Muscle layer of duodenum (tissue), 2 donors: ENCODE results near the gene ALDH5A1.

Source experiments
- H3K27ac ChIP-seq: one replicate; pipeline ENCODE4 v1.7.0; 2013; ENCODE audit warnings: mild to moderate bottlenecking, low read length
- H3K27me3 ChIP-seq: one replicate; pipeline ENCODE4 v1.7.0; 2013; ENCODE audit warnings: low read depth, mild to moderate bottlenecking, control low read depth, low read length
- H3K36me3 ChIP-seq, 2 donors: one replicate each; pipeline ENCODE4 v1.7.0; 2013; ENCODE audit warnings: low read length in 2 of 2, control low read depth in 1 of 2, mild to moderate bottlenecking in 1 of 2; ENCODE audit not compliant: insufficient read depth in 2 of 2, control insufficient read depth in 1 of 2
- H3K4me1 ChIP-seq, 2 donors: one replicate each; pipeline ENCODE4 v1.7.0; 2013; ENCODE audit warnings: low read length in 2 of 2, mild to moderate bottlenecking in 2 of 2, control low read depth in 1 of 2, moderate library complexity in 1 of 2; ENCODE audit not compliant: insufficient read depth in 2 of 2, control insufficient read depth in 1 of 2
- H3K4me3 ChIP-seq, 2 donors: one replicate each; pipeline ENCODE4 v1.7.0; 2013; ENCODE audit warnings: low read length in 2 of 2, low read depth in 1 of 2, mild to moderate bottlenecking in 1 of 2
- H3K9me3 ChIP-seq, 2 donors: one replicate each; pipeline ENCODE4 v1.7.0; 2013; ENCODE audit warnings: low read length in 2 of 2, control low read depth in 1 of 2, mild to moderate bottlenecking in 1 of 2; ENCODE audit not compliant: control insufficient read depth in 1 of 2
- donor health status: healthy.

The ALDH5A1 gene

GRCh38 chr6:24535210-24535609 is 40.4 kb downstream of the ALDH5A1 start:
- no peak overlapping the region for H3K4me3 ChIP-seq
- H3K27me3 ChIP-seq: no peaks in the 10 kb centered on the region
- H3K4me1 ChIP-seq: no peaks in the 10 kb centered on the region
- H3K36me3 ChIP-seq: peaks cover 3 to 54% of the 10 kb centered on the region in 2 donors
- H3K27ac ChIP-seq: no peak overlapping the region
- H3K9me3 ChIP-seq: no peaks in the 10 kb centered on the region

DNA sequence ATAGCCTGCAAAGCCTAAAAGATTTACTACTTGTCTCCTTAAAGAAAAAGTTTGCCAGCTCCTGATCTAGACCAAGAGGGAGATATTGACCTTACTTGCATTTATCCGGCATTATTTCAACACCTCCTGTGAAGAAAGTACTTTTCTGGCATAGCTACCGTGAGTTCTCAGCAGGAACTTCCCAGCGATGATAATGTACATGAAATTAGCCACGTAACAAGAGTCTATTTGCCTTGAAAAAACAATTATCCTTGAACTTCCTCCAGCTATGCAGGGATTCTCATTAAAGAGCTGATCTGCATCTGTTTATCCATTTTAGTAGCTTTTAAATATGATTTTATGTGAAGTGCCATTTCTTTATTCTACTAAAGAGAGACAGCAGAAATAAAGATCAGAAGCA is 41.7 kb downstream of the ALDH5A1 start:
- Histone ChIP-seq H3K4me1 (no peaks in the 10 kb centered on the region), H3K27me3 (no peaks in the 10 kb centered on the region), H3K4me3 (no peak overlapping the region), H3K9me3 (no peaks in the 10 kb centered on the region), H3K27ac (no peak overlapping the region), H3K36me3 (peaks cover 3 to 46% of the 10 kb centered on the region in 2 donors)

DNA sequence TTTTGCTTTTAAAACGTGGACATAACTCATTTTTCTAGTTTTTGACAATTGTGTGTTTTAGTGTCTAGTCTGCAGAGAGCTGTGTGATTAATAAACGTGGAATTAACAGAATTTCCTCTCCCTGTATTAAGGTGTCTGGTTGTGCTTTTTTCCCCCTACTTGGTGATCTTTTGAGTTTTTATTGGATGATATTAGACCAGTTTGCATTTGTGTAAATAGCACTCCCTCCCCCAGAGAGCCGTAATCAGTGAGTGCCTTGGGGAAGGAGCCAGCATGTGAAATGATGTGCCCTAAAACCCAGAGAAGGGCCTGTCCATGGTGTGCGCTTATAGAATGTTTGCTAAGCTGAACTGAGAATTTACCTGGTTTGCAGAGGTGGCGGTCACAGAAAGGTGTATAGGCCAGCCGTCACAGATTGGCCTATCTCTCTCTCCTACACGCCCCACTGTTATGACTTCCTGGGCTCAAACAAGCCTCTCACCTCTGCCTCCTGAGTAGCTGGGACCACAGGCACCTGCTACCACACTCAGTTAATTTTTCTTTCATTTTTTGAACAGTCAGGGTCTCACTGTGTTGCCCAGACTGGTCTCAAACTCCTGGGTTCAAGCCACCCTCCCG is 42.4 kb downstream of the ALDH5A1 start:
- Histone ChIP-seq H3K27me3 (no peaks in the 10 kb centered on the region), H3K27ac (no peak overlapping the region), H3K4me1 (no peaks in the 10 kb centered on the region), H3K36me3 (peaks cover under 1 to 42% of the 10 kb centered on the region in 2 donors), H3K4me3 (no peak overlapping the region), H3K9me3 (no peaks in the 10 kb centered on the region)

DNA sequence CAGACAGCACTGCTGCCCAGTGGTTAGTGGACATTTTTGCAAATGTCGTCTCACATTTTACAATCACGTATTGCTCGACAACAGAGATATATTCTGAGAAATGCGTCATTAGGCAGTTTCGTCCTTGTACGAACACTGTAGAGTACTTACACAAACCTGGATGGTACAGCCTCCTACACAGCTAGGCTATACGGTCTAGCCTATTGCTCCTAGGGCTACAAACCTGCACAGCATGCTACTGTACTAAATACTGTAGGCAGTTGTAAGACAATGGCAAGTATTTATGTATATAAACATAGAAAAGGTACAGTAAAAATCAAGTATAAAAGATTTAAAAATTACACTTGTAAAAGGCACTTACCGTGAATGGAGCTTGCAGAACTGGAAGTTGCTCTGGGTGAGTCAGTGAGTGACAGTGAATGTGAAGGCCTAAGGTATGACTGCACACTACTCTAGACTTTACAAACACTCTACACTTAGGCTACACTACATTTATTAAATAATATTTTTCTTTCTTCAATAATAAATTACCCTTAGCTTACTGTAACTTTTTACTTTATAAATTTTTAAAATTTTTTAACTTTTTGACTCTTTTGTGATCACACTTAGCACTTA is 43.1 kb downstream of the ALDH5A1 start:
- Histone ChIP-seq H3K27me3 (no peaks in the 10 kb centered on the region), H3K27ac (no peak overlapping the region), H3K4me1 (no peaks in the 10 kb centered on the region), H3K4me3 (no peak overlapping the region), H3K36me3 (peaks cover 0 to 35% of the 10 kb centered on the region in 2 donors), H3K9me3 (no peaks in the 10 kb centered on the region)

DNA sequence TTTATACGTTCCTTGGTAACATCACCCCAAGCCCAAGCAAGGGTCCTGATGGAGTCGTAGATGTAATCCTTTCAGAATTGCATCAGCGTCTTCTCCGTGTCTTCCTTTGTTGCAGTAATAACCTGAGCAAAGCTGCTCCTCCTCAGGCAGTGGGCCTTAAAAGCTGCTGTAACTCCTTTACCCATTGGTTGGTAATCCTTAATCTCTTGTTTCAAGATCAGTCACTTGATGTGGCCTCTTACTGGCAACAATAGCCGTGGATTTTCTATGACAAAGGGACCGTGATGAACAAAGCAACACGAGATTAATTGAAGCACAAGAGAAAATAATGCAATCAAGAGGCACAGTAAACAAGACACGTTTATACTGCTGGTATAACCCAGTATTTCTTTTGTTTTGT is 44.6 kb downstream of the ALDH5A1 start:
- Histone ChIP-seq H3K36me3 (peaks cover 0 to 22% of the 10 kb centered on the region in 2 donors), H3K9me3 (no peaks in the 10 kb centered on the region), H3K4me3 (no peak overlapping the region), H3K27me3 (no peaks in the 10 kb centered on the region), H3K4me1 (no peaks in the 10 kb centered on the region), H3K27ac (no peak overlapping the region)

DNA sequence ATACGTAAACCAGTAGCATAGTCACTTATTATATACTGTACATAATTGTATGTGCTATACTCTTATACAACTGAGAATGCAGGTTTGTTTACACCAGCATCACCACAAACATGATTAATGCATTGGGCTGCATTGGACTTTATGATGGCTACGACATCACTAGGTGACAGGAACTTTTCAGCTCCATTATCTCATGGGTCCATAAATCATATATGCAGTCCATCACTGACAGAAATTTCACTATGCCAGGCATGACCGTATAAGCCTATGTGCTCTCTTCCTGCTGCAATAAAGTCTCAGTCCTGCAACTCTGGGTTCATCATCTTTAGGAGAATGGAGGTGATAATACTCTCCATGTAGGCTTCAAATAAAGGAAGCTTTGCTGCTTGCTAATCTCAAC is 45.4 kb downstream of the ALDH5A1 start:
- Histone ChIP-seq H3K36me3 (peaks cover 0 to 14% of the 10 kb centered on the region in 2 donors), H3K4me3 (no peak overlapping the region), H3K27ac (no peak overlapping the region), H3K9me3 (no peaks in the 10 kb centered on the region), H3K27me3 (no peaks in the 10 kb centered on the region), H3K4me1 (no peaks in the 10 kb centered on the region)

GRCh38 chr6:24543683-24544082 is 48.9 kb downstream of the ALDH5A1 start:
- Histone ChIP-seq H3K27me3 (no peaks in the 10 kb centered on the region), H3K36me3 (peaks cover 0 to 9% of the 10 kb centered on the region in 2 donors), H3K27ac (no peak overlapping the region)

DNA sequence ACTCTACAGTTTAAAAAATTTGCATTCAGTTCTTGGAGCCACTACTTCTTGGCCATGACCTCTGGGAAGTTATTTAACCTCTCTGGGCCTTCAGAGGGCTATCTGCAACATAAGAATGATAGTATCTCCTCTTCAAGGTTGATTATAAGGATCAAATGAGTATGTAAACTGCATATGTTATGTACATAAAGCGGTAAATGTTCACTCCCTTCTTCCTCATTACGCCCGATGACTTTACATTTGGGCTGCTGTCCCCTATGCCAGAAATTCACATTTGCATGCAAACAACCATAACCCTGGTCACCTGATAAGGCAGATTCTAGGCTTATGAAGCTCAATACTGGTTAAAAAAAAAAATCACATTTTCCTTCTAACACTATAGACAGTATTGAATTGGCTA is 50.4 kb downstream of the ALDH5A1 start:
- Histone ChIP-seq H3K4me3 (no peak overlapping the region), H3K4me1 (no peaks in the 10 kb centered on the region), H3K9me3 (no peaks in the 10 kb centered on the region), H3K27me3 (no peaks in the 10 kb centered on the region), H3K36me3 (no peaks in the 10 kb centered on the region), H3K27ac (no peak overlapping the region)

More at GRCh38 chr6:24543683-24544082, 48.9 kb downstream of the ALDH5A1 start:
- Histone ChIP-seq H3K4me1 (no peaks in the 10 kb centered on the region), H3K9me3 (no peaks in the 10 kb centered on the region), H3K4me3 (no peak overlapping the region)

DNA sequence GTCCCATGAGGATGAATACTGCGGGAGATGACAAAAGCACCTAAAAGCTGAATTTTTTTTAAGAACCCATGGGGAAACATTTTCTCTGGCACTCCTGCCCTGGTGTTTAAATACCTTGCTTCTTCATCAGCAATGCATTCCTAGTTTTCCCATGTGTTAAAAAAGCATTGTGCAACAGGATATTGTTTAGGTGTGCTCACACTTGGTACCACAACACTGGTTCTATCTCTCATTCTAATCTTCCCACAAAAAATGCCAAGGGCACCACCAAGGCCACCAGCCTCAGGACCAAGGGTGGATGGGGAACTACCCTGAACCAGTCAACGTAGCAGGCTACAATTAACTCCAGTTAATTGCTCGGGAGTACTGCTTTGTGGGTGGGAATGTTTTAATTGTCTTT is 50.9 kb downstream of the ALDH5A1 start:
- no peaks in the 10 kb centered on the region for H3K36me3 ChIP-seq
- no peaks in the 10 kb centered on the region for H3K9me3 ChIP-seq
- no peak overlapping the region for H3K27ac ChIP-seq
- H3K4me1 ChIP-seq: no peaks in the 10 kb centered on the region
- no peaks in the 10 kb centered on the region for H3K27me3 ChIP-seq
- no peak overlapping the region for H3K4me3 ChIP-seq

GRCh38 chr6:24546439-24546838 is 51.7 kb downstream of the ALDH5A1 start:
- no peaks in the 10 kb centered on the region for H3K27me3 ChIP-seq
- H3K27ac ChIP-seq: no peak overlapping the region
- no peak overlapping the region for H3K4me3 ChIP-seq
- H3K9me3 ChIP-seq: no peaks in the 10 kb centered on the region
- no peaks in the 10 kb centered on the region for H3K4me1 ChIP-seq
- H3K36me3 ChIP-seq: no peaks in the 10 kb centered on the region

GRCh38 chr6:24547243-24547642 is 52.5 kb downstream of the ALDH5A1 start:
- no peak overlapping the region for H3K4me3 ChIP-seq
- no peaks in the 10 kb centered on the region for H3K36me3 ChIP-seq
- no peak overlapping the region for H3K27ac ChIP-seq
- no peaks in the 10 kb centered on the region for H3K4me1 ChIP-seq
- no peaks in the 10 kb centered on the region for H3K9me3 ChIP-seq
- no peaks in the 10 kb centered on the region for H3K27me3 ChIP-seq

- H3K4me1 ChIP-seq: no peaks in the 10 kb centered on the region
- no peak overlapping the region for H3K4me3 ChIP-seq
- no peak overlapping the region for H3K27ac ChIP-seq
- no peaks in the 10 kb centered on the region for H3K36me3 ChIP-seq
- no peaks in the 10 kb centered on the region for H3K9me3 ChIP-seq
- H3K27me3 ChIP-seq: no peaks in the 10 kb centered on the region
Observed at GRCh38 chr6:24549158-24549557, 54.4 kb downstream of the ALDH5A1 start.
